PFSK-1 (cell line): ENCODE data around the gene MYO1C.

Experiments
- POLR2AphosphoS5 ChIP-seq: IDR thresholded peaks from 2 replicates; pipeline ENCODE4 v1.6.1; 2012; ENCODE audit warnings: low read depth, mild to moderate bottlenecking, control low read depth, low read length, moderate library complexity
- SIN3A ChIP-seq: IDR thresholded peaks from 2 replicates; pipeline ENCODE4 v1.6.1; 2012; ENCODE audit warnings: mild to moderate bottlenecking, low read length, moderate library complexity, borderline replicate concordance; ENCODE audit not compliant: insufficient read depth
- TAF1 ChIP-seq: IDR thresholded peaks from 2 replicates; pipeline ENCODE4 v1.6.1; 2012; ENCODE audit warnings: low read length, control low read depth, borderline replicate concordance; ENCODE audit not compliant: insufficient read depth

GRCh38 chr17:1504866-1505265, 12.4 kb upstream of the MYO1C start:
- no peak for TF ChIP-seq SIN3A
- TF ChIP-seq TAF1, result no peak
- TF ChIP-seq POLR2AphosphoS5, result no peak
